Mesenchymal stem cell (in vitro differentiated cells and primary cell): ENCODE data around the gene GHRHR.
A peak's percentile ranks its signal among the peaks of the same experiment; 100 is the strongest.

Experiments used
- DNase-seq: peaks from one replicate; pipeline ENCODE4 v3.0.0-alpha.2; 2013
- H2AFZ ChIP-seq: one replicate; pipeline ENCODE4 v1.6.1; 2013; ENCODE audit warnings: low read depth, mild to moderate bottlenecking, control low read depth, inconsistent platforms, low read length, moderate library complexity
- H2AK5ac ChIP-seq: 2 replicates; pipeline ENCODE4 v1.6.1; 2013; ENCODE audit warnings: low read length, moderate library complexity, mild to moderate bottlenecking, inconsistent platforms; ENCODE audit not compliant: severe bottlenecking
- H2BK120ac ChIP-seq: one replicate; pipeline ENCODE4 v1.6.1; 2013; ENCODE audit warnings: low read depth, mild to moderate bottlenecking, inconsistent platforms, low read length, moderate library complexity
- H2BK12ac ChIP-seq, 2 experiments: one replicate each; pipeline ENCODE4 v1.6.1; 2013; ENCODE audit warnings: inconsistent platforms in 2 of 2, low read length in 2 of 2, mild to moderate bottlenecking in 2 of 2, moderate library complexity in 2 of 2, control low read depth in 1 of 2
- H2BK15ac ChIP-seq: one replicate; pipeline ENCODE4 v1.6.1; 2013; ENCODE audit warnings: mild to moderate bottlenecking, low read depth, inconsistent platforms; ENCODE audit not compliant: poor library complexity, severe bottlenecking
- H2BK5ac ChIP-seq: 2 replicates; pipeline ENCODE4 v1.6.1; 2013; ENCODE audit warnings: low read depth, mild to moderate bottlenecking, low read length, control low read depth, inconsistent platforms; ENCODE audit not compliant: poor library complexity, severe bottlenecking
- H3K14ac ChIP-seq, 2 experiments: one replicate each; pipeline ENCODE4 v1.6.1; 2013; ENCODE audit warnings: inconsistent platforms in 2 of 2, low read length in 2 of 2, control low read depth in 1 of 2, mild to moderate bottlenecking in 1 of 2, moderate library complexity in 1 of 2
- H3K18ac ChIP-seq, 2 experiments: one replicate each; pipeline ENCODE4 v1.6.1; 2013; ENCODE audit warnings: inconsistent platforms in 2 of 2, low read length in 2 of 2, control low read depth in 1 of 2, low read depth in 1 of 2, mild to moderate bottlenecking in 1 of 2
- H3K23ac ChIP-seq, 2 experiments: one replicate each; pipeline ENCODE4 v1.6.1; 2013; ENCODE audit warnings: inconsistent platforms in 2 of 2, low read length in 2 of 2, mild to moderate bottlenecking in 2 of 2, moderate library complexity in 2 of 2, control low read depth in 1 of 2
- H3K27ac ChIP-seq: 2 replicates; pipeline ENCODE4 v1.5.1; 2013; ENCODE audit warnings: mild to moderate bottlenecking, moderate library complexity, low read length, control low read depth, inconsistent platforms; ENCODE audit not compliant: poor library complexity, severe bottlenecking
- H3K27me3 ChIP-seq, 2 experiments: 2 replicates each; pipeline versions ENCODE4 v1.6.1 to v1.7.0; 2013; ENCODE audit warnings: low read length in 2 of 2, mild to moderate bottlenecking in 2 of 2, moderate library complexity in 2 of 2, control low read depth in 1 of 2, inconsistent platforms in 1 of 2; ENCODE audit not compliant: control insufficient read depth in 1 of 2, insufficient read depth in 1 of 2
- H3K36me3 ChIP-seq, 2 experiments: 2 replicates each; pipeline versions ENCODE4 v1.6.1 to v1.7.0; 2013; ENCODE audit warnings: low read length in 2 of 2, control low read depth in 1 of 2, inconsistent platforms in 1 of 2, low read depth in 1 of 2, mild to moderate bottlenecking in 1 of 2; ENCODE audit not compliant: insufficient read depth in 2 of 2, control insufficient read depth in 1 of 2
- H3K4ac ChIP-seq, 2 experiments: one replicate each; pipeline ENCODE4 v1.6.1; 2013; ENCODE audit warnings: inconsistent platforms in 2 of 2, low read length in 2 of 2, mild to moderate bottlenecking in 2 of 2, moderate library complexity in 2 of 2, control low read depth in 1 of 2, low read depth in 1 of 2
- H3K4me1 ChIP-seq: 2 replicates; pipeline ENCODE4 v1.6.1; 2013; ENCODE audit warnings: low read depth, low read length, control low read depth; ENCODE audit not compliant: control insufficient read depth, insufficient read depth
- H3K4me2 ChIP-seq: 2 replicates; pipeline ENCODE4 v1.6.1; 2013; ENCODE audit warnings: low read length, mild to moderate bottlenecking, inconsistent platforms; ENCODE audit not compliant: poor library complexity, severe bottlenecking
- H3K4me3 ChIP-seq, 2 experiments: 2 replicates each; pipeline versions ENCODE4 v1.5.1 to v1.7.0; 2013; ENCODE audit warnings: low read length in 2 of 2, mild to moderate bottlenecking in 2 of 2, control low read depth in 1 of 2, low read depth in 1 of 2; ENCODE audit not compliant: insufficient read depth in 1 of 2
- H3K79me1 ChIP-seq: replicated peaks from 2 replicates; pipeline ENCODE4 v1.6.1; 2013; ENCODE audit warnings: mild to moderate bottlenecking, control low read depth, low read length, inconsistent platforms; ENCODE audit not compliant: poor library complexity, severe bottlenecking
- H3K9ac ChIP-seq: 2 replicates; pipeline ENCODE4 v1.7.0; 2013; ENCODE audit warnings: mild to moderate bottlenecking, low read length, moderate library complexity
- H3K9me3 ChIP-seq: 2 replicates; pipeline ENCODE4 v1.7.0; 2013; ENCODE audit warnings: mild to moderate bottlenecking, low read length; ENCODE audit not compliant: control insufficient read depth
- H4K8ac ChIP-seq: one replicate; pipeline ENCODE4 v1.6.1; 2013; ENCODE audit warnings: inconsistent platforms, mild to moderate bottlenecking, low read length, moderate library complexity
- H4K91ac ChIP-seq: one replicate; pipeline ENCODE4 v1.6.1; 2013; ENCODE audit warnings: mild to moderate bottlenecking, low read length, inconsistent platforms
- WGBS: methylation state at CpG from one replicate; pipeline ENCODE4 v1.1.7; 2013; ENCODE audit warnings: mixed read lengths; 5-methylcytosine and 5-hydroxymethylcytosine counted together

The GHRHR gene

DNA sequence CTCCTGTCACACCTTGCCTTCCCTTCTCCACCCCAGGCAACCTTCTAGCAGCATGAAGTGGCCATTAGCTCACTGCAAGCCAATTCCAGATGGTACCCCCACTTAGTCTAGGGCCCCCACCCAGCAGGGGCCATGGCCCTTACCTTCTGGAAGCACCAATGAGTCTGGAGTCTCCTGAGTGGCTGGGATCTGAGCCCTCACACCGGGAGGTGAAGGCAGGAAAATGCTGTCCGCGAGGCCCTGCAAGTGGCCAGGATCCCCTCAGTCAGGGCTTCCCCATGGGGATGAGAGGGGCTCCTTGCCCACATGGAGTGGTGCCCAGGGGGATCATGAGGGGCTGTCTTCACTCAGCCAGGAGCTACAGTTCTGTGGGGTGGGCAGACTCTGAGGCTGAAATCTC lies 47.5 kb upstream of the GHRHR start:
- H3K36me3 ChIP-seq: peaks cover 0 to 8% of the 10 kb centered on the region in 2 experiments
- H3K18ac ChIP-seq: no peak overlapping the region
- H3K4me1 ChIP-seq: peaks cover 59% of the 10 kb centered on the region
- no peak overlapping the region for H4K91ac ChIP-seq
- H2BK120ac ChIP-seq: no peak overlapping the region
- H3K9ac ChIP-seq: no peak overlapping the region
- no peak overlapping the region for H3K27ac ChIP-seq
- H3K79me1 ChIP-seq: no peaks in the 10 kb centered on the region
- H2AK5ac ChIP-seq: peak overlapping the region; percentile 32
- H2BK5ac ChIP-seq: no peak overlapping the region
- no peak for DNase-seq
- no peak overlapping the region for H3K4me2 ChIP-seq
- peak overlapping the region in 1 of 2 experiments; percentile 7 for H3K4ac ChIP-seq
- WGBS: 89% methylated on average over 3 of the region's 3 CpGs
- H3K9me3 ChIP-seq: no peaks in the 10 kb centered on the region
- H3K14ac ChIP-seq: no peak overlapping the region
- H2BK12ac ChIP-seq: peak overlapping the region in 1 of 2 experiments; percentile 24
- no peaks in the 10 kb centered on the region for H3K27me3 ChIP-seq
- no peak overlapping the region for H3K23ac ChIP-seq
- no peak overlapping the region for H3K4me3 ChIP-seq
- no peak overlapping the region for H2BK15ac ChIP-seq
- H4K8ac ChIP-seq: peak overlapping the region; percentile 14
- no peak overlapping the region for H2AFZ ChIP-seq

DNA sequence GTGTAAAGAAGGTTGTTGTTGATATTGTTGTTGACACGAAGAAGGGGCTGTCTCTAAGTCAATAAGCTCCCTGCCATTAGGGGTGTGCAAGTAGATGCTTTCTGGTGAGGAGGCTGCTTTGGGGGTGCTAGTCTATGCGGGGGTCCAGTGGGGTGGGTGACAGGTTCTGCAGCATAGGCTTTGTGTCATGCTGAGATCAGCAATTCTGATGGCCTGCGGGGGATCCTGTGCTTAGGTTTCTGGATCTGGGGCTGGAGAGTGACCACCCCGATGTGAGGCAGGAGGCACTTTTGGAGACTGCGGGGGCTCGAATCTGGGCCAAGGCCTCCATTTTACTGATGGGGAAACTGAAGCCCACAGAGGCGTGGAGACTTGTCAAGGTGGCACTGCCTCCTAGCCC lies 47.0 kb upstream of the GHRHR start:
- H3K4me3 ChIP-seq: no peak overlapping the region
- H3K14ac ChIP-seq: no peak overlapping the region
- 92% methylated on average over 7 of the region's 7 CpGs for WGBS
- H4K8ac ChIP-seq: peak overlapping the region; percentile 46
- H3K79me1 ChIP-seq: no peaks in the 10 kb centered on the region
- no peak overlapping the region for H3K27ac ChIP-seq
- H4K91ac ChIP-seq: peak overlapping the region; percentile 46
- H3K4me1 ChIP-seq: peaks cover 60% of the 10 kb centered on the region
- H2BK120ac ChIP-seq: no peak overlapping the region
- no peak overlapping the region for H2BK12ac ChIP-seq
- no peak overlapping the region for H3K23ac ChIP-seq
- no peak overlapping the region for H3K4ac ChIP-seq
- no peak overlapping the region for H3K4me2 ChIP-seq
- H3K36me3 ChIP-seq: peaks cover 0 to 8% of the 10 kb centered on the region in 2 experiments
- H2AFZ ChIP-seq: no peak overlapping the region
- H3K27me3 ChIP-seq: no peaks in the 10 kb centered on the region
- H2BK15ac ChIP-seq: no peak overlapping the region
- no peak overlapping the region for H2AK5ac ChIP-seq
- DNase-seq: no peak
- H3K9me3 ChIP-seq: no peaks in the 10 kb centered on the region
- no peak overlapping the region for H3K18ac ChIP-seq
- no peak overlapping the region for H3K9ac ChIP-seq
- no peak overlapping the region for H2BK5ac ChIP-seq

GRCh38 chr7:30917216-30917893 lies 46.4 kb upstream of the GHRHR start:
- Histone ChIP-seq H2BK120ac (no peak overlapping the region), H3K9me3 (no peaks in the 10 kb centered on the region), H2BK12ac (no peak overlapping the region), H3K18ac (no peak overlapping the region), H2BK5ac (no peak overlapping the region), H3K27me3 (no peaks in the 10 kb centered on the region), H3K36me3 (peaks cover 0 to 7% of the 10 kb centered on the region in 2 experiments), H3K79me1 (no peaks in the 10 kb centered on the region), H4K8ac (peak overlapping the region; percentile 64), H3K23ac (no peak overlapping the region), H2BK15ac (no peak overlapping the region), H3K4me2 (no peak overlapping the region), H4K91ac (peak overlapping the region; percentile 46), H3K9ac (no peak overlapping the region), H3K4me3 (no peak overlapping the region), H3K27ac (no peak overlapping the region), H3K4ac (no peak overlapping the region), H3K4me1 (peaks cover 57% of the 10 kb centered on the region), H2AK5ac (no peak overlapping the region), H2AFZ (no peak overlapping the region), H3K14ac (no peak overlapping the region)
- whole genome bisulfite sequencing: 98% methylated on average over 3 of the region's 4 CpGs
- DNase-seq: no peak

DNA sequence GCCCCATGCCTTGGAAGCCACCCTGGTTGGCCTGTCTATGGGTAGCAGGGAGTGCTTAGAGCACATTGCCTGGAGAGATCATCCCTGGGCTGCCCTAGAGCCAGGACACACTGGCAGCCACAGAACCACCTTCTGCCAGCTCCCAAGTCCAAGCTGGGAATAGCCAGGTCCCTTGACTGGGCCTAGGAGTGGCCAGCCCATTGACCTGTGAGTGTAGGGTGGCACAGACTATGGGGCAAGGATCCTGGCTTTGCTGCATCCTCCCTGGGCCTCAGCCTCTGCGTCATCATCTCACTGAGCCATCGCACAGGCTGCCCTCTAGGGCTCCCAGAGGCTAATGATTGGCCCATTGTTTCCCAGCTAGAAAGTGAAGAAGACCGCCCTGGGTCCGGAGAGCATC lies 45.1 kb upstream of the GHRHR start:
- no peak overlapping the region for H2BK12ac ChIP-seq
- no peaks in the 10 kb centered on the region for H3K27me3 ChIP-seq
- H3K4ac ChIP-seq: no peak overlapping the region
- H2BK5ac ChIP-seq: no peak overlapping the region
- H2AFZ ChIP-seq: no peak overlapping the region
- no peak overlapping the region for H3K14ac ChIP-seq
- 90% methylated on average over 4 of the region's 4 CpGs for WGBS
- peak overlapping the region; percentile 30 for H4K8ac ChIP-seq
- peak overlapping the region; percentile 31 for H4K91ac ChIP-seq
- no peak overlapping the region for H3K23ac ChIP-seq
- H3K27ac ChIP-seq: no peak overlapping the region
- no peak for DNase-seq
- peaks cover 0 to 19% of the 10 kb centered on the region in 2 experiments for H3K36me3 ChIP-seq
- no peak overlapping the region for H2BK120ac ChIP-seq
- peaks cover 48% of the 10 kb centered on the region for H3K4me1 ChIP-seq
- no peak overlapping the region for H3K4me2 ChIP-seq
- H3K9ac ChIP-seq: no peak overlapping the region
- H3K18ac ChIP-seq: peak overlapping the region in 1 of 2 experiments; percentile 10
- no peaks in the 10 kb centered on the region for H3K9me3 ChIP-seq
- peak overlapping the region; percentile 2 for H2AK5ac ChIP-seq
- no peak overlapping the region for H3K4me3 ChIP-seq
- no peaks in the 10 kb centered on the region for H3K79me1 ChIP-seq
- peak overlapping the region; percentile 26 for H2BK15ac ChIP-seq
